ENCODE measurements around the gene GRM1.

- TF ChIP-seq, protein P1, sequence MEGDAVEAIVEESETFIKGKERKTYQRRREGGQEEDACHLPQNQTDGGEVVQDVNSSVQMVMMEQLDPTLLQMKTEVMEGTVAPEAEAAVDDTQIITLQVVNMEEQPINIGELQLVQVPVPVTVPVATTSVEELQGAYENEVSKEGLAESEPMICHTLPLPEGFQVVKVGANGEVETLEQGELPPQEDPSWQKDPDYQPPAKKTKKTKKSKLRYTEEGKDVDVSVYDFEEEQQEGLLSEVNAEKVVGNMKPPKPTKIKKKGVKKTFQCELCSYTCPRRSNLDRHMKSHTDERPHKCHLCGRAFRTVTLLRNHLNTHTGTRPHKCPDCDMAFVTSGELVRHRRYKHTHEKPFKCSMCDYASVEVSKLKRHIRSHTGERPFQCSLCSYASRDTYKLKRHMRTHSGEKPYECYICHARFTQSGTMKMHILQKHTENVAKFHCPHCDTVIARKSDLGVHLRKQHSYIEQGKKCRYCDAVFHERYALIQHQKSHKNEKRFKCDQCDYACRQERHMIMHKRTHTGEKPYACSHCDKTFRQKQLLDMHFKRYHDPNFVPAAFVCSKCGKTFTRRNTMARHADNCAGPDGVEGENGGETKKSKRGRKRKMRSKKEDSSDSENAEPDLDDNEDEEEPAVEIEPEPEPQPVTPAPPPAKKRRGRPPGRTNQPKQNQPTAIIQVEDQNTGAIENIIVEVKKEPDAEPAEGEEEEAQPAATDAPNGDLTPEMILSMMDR (IDR thresholded peaks at IDR 0.05), result no peak
- TF ChIP-seq POLR2AphosphoS5 (IDR thresholded peaks at IDR 0.05), result no peak
- TF ChIP-seq POLR2A (IDR thresholded peaks at IDR 0.05), result no peak
Observed at GRCh38 chr6:146184701-146185100, 155.8 kb downstream of the GRM1 start.
